Stromal cell of bone marrow (primary cell): Measurements from ENCODE around the gene RADIL.
A peak's percentile ranks its signal among the peaks of the same experiment; 100 is the strongest.

Source experiments
- DNase-seq: peaks from one replicate; pipeline ENCODE4 v3.0.0-alpha.2; 2012; ENCODE audit warnings: low read depth

Gene RADIL

DNA sequence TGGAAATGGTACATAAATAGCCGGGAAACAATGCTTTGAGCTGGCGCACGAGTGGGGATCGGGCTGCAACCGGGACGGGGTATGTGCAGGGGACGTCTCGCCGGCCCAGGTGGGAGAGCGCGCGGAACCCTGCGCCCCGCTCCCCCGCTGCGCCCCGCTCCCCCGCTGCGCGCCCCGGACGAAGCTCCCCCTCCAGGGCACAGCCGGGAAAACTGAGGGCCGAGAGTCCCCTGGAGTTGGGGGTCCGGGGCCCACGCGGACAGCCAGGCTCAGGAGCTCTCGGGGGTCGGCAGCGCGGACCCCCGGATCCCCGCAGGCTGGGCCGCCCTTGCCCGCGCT lies 514 bp downstream of the RADIL start:
- DNase-seq = no peak

DNA sequence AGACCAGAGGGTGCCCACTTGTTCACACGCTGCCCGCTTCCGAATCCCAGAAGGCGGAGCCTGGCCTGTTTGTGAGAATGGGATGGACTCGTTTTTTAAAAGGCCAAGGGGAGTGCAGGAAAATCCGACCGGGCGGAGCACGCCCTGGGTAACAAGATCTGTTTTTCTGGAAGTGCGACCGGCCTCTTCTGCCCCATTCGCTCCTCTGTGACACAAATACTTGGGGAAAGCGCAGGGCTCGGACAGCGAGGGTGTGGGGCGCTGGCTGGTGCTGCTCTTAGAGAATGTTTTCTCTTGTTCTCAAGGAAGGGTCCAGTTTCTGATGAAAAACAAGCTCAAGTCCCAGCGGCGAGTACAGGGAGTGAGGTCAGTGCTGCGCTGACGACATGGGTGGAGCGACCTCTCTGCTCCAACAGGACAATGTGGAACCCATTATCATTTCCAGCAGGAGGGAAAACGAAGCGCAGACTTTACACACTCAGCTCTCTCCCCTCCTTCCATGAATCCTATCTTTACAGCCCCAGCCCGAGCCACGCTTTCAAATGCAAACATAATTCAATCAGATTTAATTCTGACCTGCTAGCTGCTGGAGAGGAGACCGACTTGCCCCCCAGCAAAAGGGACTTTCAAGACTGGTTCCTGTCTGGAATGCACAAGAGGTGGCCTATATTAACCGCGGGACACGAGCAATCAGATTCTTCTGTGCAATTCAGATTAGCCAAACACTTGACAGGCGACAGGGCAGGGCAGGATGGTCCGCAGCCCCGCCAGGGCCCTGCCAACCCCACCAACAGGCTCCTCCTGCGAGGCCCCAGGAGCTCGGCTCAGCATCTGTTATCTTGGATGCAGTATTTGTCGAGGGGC lies 1.1 kb downstream of the RADIL start:
- peak; percentile 70 for DNase-seq

DNA sequence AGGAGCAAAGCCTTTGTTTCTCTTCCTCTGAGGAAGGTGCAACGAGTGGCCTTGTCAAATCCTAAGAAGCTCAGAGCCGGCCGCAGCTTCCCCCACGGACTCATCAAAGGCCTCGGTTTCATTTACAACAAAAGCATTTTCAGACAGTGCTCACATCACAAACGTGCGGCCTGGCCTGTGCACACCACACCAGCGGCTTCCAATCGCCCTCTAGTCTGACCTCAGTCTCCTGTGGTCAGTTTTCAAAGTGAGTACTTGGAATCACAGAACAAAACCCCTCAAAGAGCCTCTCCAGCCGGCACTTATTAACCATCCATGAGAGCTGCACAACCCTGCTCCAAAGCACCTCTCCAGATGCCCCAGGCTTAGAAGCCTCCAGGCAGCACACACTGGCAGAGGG lies 3.3 kb downstream of the RADIL start:
- DNase-seq = no peak

DNA sequence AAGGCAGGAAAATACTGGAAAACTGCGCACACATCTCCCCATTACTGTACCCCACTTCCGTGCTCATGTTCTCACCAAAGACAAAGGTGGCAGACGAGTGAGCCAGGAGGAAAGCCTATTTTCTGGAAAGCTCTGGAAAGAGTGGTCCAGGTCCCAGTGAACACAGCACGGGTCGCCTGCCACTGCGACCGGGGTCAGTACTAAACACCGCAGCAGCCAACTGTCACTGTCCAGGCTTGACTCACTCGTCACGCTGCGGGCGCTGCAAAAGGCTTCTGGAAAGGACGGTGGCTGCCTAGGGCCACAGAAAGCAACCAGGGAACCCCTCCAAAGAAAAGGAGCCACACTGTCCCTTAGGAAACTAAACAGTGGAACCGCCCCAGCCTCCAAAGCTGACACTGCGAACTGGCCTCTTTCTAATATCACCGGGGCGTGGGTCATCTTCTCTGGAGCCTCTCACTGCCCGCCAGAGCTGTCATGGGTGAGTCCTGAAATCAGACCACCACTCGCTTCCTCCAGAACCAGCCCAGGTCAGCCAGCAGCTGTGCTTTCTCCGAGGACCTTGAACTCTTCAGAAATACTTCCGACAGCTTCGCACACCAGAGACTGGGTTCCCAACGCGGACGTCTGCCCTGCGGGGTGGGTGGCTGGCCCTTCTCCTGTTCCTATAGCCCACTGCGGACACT lies 4.0 kb downstream of the RADIL start:
- no peak for DNase-seq

DNA sequence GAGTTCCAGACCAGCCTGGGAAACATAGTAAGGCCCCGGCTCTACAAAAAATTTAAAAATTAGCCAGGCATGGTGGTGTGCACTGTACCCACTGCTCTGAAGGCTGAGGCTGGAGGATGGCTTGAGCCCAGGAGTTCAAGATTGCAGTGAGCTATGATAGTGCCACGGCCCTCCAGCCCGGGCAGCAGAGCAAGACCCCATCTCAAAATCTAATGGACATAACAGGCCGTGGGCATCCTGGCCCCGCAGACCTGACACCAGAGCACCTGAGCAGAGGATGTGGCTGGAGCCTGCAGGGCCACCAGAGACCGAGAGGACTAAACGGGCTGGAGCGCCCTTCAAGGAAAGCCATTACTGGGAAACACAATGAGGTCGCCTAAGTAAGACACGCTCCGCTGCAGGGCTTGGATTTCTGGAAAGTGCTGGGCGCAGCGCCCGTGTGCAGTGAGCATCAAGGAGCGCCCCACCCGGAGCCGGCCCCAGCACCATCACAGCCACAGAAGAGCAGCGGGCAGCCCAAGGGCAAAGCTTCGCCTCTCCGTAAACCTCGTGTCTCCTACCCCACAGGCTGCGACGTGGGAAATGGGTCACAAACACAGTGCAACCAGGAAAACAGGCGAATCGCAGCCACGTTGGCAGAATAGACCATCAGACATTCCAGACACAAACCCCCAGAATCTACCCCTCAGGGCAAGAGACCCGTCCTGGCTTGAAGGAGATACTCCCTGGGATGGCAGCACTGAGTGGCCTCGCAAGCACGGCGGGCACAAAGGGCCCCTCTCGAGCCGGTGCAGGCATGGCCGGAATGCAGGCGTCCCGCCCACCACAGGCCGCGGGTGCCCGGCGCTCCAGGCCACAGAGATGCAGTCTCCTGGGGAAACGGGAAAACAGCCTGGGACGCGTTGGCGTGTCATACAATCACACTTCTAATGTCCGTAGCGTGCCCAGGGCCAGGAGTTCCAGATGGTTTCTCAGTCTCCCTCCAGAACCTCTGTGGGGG lies 4.9 kb downstream of the RADIL start:
- DNase-seq = no peak

DNA sequence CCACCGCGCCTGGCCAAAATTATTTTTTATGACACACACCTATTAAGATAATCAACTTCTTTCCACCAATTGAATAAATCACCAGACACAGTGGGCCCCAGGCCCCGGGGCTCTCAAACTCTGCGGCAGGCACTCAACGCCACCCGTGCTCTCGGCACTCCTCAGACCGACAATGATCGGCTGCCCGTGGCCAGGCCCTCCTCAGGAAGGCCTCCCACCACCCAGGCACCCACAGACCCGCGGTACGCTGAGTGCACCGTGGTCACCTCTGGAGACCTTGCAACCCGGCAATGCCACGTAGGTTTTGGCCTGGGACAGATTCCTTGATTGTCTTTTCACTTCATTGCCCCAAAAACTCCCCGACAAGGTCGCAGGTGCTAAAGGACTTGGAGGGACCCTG lies 6.9 kb downstream of the RADIL start:
- DNase-seq = no peak

DNA sequence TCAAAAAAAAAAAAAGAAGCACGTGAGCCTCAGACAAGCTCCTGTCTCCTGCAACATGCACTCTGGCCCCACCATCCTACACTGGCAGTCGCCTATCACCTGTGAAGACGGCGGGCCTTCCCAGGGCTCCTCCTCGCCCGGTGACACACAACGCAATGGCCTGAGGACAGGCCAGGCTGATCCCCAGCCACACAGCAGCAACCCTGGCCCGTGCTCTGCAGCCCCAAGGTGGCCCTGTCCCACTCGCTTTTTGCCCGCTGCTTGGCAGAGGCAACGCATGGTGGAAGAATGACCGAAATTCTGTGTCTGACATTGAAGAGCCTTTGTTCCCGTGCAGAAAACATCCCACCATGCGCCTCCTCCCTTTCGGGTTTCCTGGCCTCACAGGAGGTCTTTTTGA lies 8.1 kb downstream of the RADIL start:
- no peak for DNase-seq

DNA sequence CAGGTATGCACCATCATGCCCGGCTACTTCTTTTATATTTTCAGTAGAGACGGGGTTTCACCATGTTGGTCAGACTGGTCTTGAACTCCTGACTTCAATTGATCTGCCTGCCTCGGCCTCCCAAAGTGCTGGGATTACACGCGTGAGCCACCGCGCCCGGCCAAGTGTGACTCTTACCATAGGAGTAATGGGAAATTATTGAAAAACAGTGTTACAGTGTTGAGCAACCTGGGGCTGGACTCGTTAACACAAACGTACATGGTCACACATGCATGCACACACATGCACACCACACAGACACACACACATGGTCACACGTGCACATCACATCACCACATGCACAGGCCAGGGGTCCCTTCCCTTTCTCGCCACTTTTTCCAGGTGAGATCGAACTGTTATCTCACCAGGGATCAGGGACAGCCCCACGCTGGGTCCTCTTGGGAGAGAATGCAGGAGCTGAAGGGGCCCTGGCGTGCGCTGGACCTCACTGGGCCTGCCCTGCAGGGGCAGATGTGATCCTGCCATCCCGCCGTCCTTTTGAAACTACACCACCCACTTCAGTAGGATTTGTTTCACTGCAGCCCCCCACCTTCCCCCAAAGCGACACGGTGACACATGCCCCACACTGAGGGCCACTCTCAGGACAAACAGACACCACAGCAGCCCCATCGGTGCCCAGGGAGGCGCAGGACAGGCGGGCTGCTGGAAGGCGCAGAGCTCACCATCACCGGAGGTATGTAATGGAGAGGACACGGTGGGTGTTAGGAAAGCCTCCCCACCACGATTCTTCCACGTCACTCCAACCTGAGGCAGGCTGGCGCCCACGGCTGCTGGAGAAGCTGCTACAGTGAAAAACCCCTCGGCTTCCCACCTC lies 10.2 kb downstream of the RADIL start:
- DNase-seq = no peak

DNA sequence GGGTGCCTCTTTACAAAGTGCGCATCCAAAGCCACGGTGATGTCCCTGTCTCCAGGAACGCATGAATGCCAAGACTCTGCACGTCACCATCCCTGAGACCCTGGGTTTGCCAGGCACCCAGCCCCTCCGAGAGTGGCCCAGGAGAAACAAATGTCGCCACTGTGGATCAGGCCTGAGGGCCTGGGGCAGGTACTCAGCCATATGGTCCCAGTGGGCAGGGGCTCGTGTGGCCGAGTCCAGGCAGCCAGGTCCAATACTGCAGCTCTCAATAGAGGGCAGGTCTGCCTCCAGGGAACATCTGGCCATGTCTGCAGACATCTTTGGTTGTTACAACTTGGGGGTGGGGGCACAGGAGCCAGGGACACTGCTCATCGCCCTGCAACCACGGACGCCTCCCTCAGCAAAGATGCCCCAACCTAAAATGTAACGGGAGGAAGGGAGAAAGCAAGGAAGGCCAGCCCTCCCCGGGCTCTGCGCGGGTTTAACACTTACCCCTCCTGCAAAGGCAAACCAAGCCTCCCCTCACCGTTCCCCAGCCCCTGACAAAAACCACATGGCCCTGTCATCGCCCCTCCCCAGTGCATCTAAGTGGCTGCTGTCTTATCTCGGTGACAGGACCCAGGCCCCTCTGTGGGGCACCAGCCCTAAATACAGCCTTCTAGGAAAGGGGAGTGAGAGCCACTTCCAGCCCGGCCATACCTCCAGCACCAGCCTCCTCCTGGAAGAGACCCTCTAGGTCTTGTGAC lies 11.4 kb downstream of the RADIL start:
- DNase-seq = no peak

DNA sequence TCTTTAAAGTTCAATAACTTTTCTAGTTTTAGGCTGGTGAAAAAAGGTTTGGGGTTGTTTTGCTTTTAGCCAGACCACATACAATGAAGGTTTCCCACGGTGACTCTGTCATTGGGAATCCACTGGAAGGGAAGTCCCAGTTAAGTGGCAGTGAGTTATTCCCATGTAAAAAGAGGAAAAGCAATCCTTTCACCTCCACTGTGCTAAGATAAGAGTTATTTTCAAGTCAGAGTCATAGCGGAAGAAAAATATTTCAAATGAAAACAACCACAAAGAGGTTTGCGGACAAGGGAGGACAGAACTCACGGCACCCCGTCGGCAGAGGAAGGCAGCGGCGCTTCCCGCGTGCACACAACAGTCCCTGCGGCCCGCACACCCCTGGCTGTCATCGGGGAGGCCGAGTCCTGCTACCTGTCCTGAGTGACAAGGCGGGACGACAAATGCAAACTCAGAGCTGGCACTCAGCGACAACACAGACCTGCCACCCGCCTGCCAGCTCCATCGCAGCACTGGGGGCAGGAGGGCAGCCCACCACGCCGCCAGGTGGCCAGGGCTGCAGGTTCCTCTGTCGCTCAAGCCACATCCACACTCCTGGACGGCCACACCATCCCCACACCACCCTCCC lies 12.3 kb downstream of the RADIL start:
- DNase-seq = no peak

DNA sequence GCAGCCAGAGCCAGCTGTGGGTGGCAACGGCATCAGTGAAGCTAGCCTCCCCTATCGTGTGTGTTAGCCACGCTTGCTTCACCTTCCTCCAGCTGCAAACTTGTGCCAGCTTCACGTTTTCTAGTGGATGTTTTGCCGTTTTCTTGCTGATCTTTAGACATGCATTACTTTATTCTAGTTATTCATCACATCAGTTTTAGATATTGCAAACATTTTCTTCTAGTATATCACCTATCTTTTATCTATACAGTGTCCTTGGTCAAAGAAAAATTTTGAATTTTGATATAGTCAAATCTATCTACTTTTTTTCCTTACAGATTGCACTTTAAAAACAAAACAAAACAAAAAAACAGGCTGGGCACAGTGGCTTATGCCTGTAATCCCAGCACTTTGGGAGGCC lies 15.0 kb downstream of the RADIL start:
- DNase-seq = no peak

DNA sequence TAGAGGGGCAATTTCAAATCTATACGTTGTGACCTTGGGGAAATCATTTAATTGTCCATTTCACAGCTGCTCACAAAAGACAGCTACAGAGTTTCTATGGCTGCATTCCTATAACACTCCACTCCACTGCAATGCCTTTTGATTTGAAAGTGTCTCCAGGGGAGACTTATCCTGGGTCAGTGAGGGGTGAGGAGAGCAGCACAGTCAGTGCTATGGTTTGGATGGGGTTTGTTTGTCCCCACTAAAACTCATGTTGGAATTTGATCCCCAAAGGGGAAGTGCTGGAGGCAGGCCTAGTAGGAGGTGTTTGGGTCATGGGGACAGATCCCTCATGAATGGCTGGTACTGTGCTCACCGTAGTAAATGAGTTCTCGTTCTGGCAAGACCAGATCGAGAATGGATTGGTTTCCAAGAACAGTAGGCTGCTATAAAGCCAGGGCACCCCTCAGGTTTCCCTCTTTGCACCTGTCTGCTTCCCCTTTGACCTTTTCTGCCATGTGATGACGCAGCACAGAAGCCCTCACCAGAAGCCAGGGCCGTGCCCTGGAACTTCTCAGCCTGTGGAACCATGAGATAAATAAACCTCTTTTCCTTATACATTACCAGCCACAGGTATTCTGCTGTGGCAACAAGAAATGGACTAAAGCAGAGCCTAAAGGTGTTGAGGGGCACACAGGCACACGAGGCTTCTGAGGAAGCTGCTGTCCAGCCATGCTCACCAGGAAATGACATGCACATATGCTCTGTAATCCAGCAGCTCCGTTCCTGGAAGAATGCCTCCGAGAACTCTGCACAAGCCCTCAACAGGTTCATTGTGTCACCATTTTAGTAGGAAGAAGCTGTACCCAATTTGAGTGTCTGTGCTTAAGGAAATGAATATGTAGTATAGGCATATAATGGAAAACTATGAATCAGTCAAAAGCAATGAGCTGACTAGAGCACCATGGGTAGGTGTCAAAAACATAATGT lies 16.7 kb downstream of the RADIL start:
- no peak for DNase-seq

DNA sequence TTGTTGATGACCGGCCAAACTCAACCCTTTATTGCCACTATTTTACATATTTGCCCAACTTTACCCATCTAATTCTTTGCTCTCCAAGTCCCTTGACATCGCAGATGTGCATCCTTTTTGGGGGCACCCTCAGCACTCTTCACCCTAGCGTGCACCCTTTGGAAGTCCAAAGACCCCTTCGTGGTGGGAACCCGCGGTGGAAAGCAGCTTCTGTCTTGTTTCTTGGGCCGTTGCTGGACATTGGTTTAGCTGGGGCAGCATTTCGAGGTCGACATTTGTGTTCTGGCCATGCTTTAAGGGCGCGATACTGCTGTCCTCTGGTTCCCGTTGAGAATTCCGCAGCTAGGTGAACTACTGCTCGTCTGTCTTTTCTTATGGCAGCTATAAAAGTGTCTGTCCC lies 21.4 kb downstream of the RADIL start:
- DNase-seq = no peak

DNA sequence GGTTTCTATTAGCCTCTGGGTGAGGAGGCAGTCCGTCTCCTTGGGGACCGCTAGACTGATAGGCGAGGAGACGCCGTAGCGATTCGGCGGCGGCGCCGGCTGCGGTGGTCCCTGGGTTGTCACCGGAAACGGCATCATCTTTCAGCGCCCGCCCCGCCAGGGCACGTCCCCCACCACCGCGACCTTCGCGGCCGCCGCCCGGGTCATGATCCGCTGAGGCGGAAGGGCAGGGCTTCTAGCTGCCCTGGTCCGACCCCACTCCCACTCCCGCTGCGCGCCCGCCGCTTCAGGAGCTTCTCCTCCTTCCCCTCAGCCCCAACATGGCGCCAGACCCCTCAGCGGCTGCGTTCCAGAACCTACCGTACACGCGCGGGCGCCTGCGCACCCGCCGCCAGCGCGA lies 21.8 kb downstream of the RADIL start, which contains the start of gene PAPOLB:
TSS of gene PAPOLB (minus strand) at position 358 of the 400 bp plus-strand sequence. CDS start at position 138, 220 bp downstream.
- DNase-seq = no peak

DNA sequence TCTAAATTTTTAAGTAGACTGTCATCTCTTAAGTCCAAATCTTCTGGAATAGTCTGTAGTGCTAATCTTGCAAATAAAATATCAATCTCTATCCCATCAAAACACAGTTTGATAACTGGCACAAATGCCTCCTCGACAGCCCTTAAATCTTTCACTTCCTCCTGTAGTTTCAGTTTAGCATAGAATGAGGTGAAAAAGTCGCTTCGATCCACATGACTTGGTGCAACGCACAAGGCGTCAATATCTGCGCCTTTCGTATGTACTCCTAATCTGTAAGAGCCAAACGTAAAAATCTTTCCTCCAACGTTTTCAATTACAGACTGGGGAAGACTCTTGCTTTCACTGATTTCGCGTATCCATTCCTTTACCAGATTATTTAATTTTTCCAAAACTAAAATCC lies 22.3 kb downstream of the RADIL start:
- DNase-seq = no peak

DNA sequence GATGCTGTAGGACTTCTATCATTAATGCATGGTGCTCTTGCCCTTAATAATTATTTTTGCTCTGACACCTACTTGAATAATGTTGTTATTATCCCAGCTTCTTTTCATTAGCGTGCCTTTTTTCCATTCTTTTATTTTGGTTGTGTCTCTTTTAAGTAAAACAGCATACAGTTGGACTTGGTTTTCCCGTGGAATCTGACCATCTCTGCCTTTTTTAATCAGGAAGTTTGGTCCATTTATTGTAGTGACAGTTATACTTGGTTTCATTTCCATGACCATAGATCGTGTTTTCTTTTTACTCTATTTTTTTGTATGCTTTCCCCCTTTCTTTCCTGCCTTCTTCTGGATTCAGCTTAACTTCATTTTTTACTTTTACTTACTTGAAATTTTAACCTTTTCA lies 26.3 kb downstream of the RADIL start:
- DNase-seq = no peak

DNA sequence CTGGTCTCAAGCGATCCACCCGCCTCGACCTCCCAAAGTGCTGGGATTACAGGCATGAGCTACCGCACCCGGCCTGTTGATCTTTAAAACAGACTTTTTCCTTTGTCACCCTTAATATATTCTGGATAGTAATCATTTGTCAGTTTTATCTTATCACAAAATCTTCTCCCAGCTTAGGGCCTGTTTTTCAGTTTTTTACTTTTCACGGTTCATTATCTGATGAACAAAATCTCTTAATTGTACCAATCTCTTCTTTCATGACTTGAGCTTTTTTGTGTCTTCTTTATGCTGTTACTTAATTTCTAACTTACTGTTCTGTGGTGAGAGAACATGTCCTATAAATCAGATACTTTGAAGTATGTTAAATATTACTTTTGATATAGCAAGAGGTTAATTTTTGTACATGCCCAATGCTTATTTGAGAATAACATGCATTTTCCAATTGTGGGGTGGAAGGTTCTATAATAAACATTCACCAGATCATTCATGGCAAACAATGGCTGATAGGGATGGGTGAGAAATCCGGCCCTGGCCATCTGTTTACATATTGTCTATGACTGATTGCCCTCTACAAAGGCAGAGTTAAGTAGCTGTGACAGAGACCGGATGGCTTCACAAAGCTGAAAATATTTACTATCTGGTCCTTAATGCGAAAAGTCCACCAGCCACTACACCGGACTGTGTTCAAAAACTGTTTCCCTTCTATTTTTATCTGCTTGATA lies 27.0 kb downstream of the RADIL start:
- no peak for DNase-seq

DNA sequence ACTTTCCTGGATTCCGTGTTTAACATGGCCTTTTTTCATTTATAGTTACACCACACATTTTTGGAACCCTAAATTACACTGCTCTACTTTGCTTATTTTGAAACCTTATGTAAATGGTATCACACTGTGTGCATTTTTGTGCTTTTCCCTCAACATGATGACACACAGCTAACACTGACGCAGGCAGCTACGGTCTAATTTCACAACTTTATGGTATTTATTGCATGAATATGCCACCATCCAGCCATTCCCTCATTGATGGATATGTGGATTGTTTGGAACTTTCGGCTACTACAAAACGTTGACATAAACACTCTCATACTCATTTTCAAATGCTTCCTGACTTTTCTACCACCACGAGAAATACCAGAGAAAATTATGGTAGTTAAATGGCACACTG lies 28.6 kb downstream of the RADIL start:
- DNase-seq = no peak
